ENCODE results near the gene POLR2B. TPM values are rescaled to one million over a fixed set of nuclear protein-coding genes. Genes with fewer than 3 reads are reported as not detected.

POLR2B gene
- polyA plus RNA-seq, 3 donors from 2014 or later = 40.7 to 71.6 (median 68.8) TPM

Other genes starting within 250 kb of the POLR2B start
- gene SPINK2, start 157.2 kb upstream of the POLR2B start, polyA plus RNA-seq = 10 to 100 TPM; 17.0 to 96.4 (median 68.9) TPM
- 100 to 1,000 TPM; 106 to 193 (median 144) TPM for gene REST, start 71.0 kb upstream of the POLR2B start, polyA plus RNA-seq
- gene NOA1, start 1.3 kb upstream of the POLR2B start, polyA plus RNA-seq = 10 to 100 TPM; 12.2 to 18.9 (median 14.3) TPM
- gene IGFBP7, start 131.5 kb downstream of the POLR2B start, polyA plus RNA-seq = 100 to 1,000 TPM; 192 to 270 (median 246) TPM

Measured in immature natural killer cell (primary cell).